ENCODE measurements around the gene IGSF9B. TPM values are rescaled to one million over a fixed set of nuclear protein-coding genes. Genes with fewer than 3 reads are reported as not detected.

The IGSF9B gene
- total RNA-seq, 4 donors from 2014 or later, result 6.6 to 15.0 (median 9.5) TPM

DNA sequence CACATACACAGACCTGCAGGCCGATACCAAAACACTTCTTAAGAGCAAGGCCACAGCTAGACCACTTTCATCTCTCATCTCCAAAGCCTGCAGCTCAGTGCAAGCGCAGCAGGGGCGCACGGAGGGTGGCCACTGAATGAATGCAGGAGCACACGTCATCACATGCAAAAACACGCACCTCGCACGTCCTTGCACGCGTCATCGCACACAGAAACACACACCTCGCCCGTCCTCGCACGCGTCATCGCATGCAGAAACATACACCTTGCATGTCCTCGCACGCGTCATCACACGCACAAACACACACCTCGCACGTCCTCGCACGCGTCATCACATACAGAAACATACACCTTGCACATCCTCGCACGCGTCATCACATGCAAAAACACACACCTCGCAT is 17.2 kb downstream of the IGSF9B start:
- Histone ChIP-seq H3K27me3 (no peaks in the 10 kb centered on the region), H3K4me1 (peaks cover 13% of the 10 kb centered on the region), H3K9me3 (no peaks in the 10 kb centered on the region), H3K27ac (no peak overlapping the region), H3K36me3 (no peaks in the 10 kb centered on the region), H3K4me3 (no peak overlapping the region)
- no peak for DNase-seq (ENCODE audit: low spot score in 2 of 2)
- TF ChIP-seq EP300 (IDR thresholded peaks at IDR 0.05), result no peak
- TF ChIP-seq POLR2AphosphoS5 (IDR thresholded peaks at IDR 0.05), result no peak
- no peak for TF ChIP-seq CTCF (IDR thresholded peaks at IDR 0.05)
- no peak for TF ChIP-seq POLR2A (IDR thresholded peaks at IDR 0.05)
- 94% methylated on average over 30 of the region's 30 CpGs for whole genome bisulfite sequencing

DNA sequence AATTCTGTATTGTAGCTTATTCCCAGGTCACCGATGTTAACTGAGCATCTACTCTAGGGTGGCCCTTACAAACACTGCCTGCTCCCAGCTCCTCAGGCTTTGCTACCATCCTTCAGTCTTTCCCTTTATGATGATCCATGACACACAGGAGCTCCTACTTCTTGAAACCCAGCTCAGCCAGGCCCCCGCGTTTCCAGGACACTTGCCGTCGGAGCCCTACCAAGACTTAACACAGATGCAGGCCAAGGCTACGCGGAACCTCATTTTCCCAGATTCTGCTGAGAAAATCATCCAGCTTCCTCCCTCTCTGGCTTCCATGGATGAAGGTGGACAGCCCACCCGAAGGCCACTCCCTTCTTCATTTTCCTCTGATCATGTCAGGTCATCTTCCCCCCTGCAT is 18.6 kb downstream of the IGSF9B start:
- Histone ChIP-seq H3K27ac (no peak overlapping the region), H3K36me3 (no peaks in the 10 kb centered on the region), H3K4me1 (peaks cover 11% of the 10 kb centered on the region), H3K27me3 (no peaks in the 10 kb centered on the region), H3K4me3 (no peak overlapping the region), H3K9me3 (no peaks in the 10 kb centered on the region)
- 95% methylated on average over 8 of the region's 8 CpGs for WGBS
- DNase-seq (ENCODE audit: low spot score in 2 of 2), result no peak
- TF ChIP-seq POLR2AphosphoS5 (IDR thresholded peaks at IDR 0.05), result no peak
- no peak for TF ChIP-seq POLR2A (IDR thresholded peaks at IDR 0.05)

GRCh38 chr11:133937468-133937867 is 19.3 kb downstream of the IGSF9B start:
- TF ChIP-seq POLR2A (IDR thresholded peaks at IDR 0.05) (no peak), EP300 (IDR thresholded peaks at IDR 0.05) (no peak), POLR2AphosphoS5 (IDR thresholded peaks at IDR 0.05) (no peak), CTCF (IDR thresholded peaks at IDR 0.05) (no peak)
- no peak overlapping the region for H3K27ac ChIP-seq
- H3K9me3 ChIP-seq, result no peaks in the 10 kb centered on the region
- no peaks in the 10 kb centered on the region for H3K36me3 ChIP-seq
- H3K4me3 ChIP-seq, result no peak overlapping the region
- DNase-seq (ENCODE audit: low spot score in 2 of 2), result no peak
- no peaks in the 10 kb centered on the region for H3K27me3 ChIP-seq
- H3K4me1 ChIP-seq, result peaks cover 11% of the 10 kb centered on the region
- 89% methylated on average over 13 of the region's 16 CpGs for WGBS

GRCh38 chr11:133937015-133937414 is 19.8 kb downstream of the IGSF9B start:
- Histone ChIP-seq H3K27me3 (no peaks in the 10 kb centered on the region), H3K9me3 (no peaks in the 10 kb centered on the region), H3K27ac (no peak overlapping the region), H3K36me3 (no peaks in the 10 kb centered on the region), H3K4me1 (peaks cover 11% of the 10 kb centered on the region), H3K4me3 (no peak overlapping the region)
- WGBS, result 84% methylated on average over 3 of the region's 13 CpGs
- DNase-seq (ENCODE audit: low spot score in 2 of 2), result no peak
- TF ChIP-seq EP300 (IDR thresholded peaks at IDR 0.05) (no peak), CTCF (IDR thresholded peaks at IDR 0.05) (no peak), POLR2A (IDR thresholded peaks at IDR 0.05) (no peak), POLR2AphosphoS5 (IDR thresholded peaks at IDR 0.05) (no peak)

DNA sequence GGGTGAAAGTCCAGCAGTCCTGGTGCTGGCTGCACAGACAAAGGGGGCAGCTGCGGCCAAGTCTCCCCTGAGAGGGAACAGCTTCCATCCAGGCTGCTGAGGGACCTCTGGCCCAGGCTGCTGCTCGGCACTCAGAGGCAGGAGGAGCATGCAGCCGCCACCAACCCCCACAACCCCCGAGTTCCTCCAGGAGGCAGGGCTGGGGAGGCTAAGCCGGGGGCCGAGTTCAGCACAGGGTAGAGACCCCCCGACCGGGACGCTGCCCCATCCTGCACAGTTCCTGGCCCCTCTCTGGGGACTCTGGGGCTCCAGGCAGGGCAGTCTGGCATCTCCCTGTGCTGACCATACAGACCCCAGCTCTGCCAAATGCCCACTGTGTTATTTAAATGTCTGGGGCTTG is 20.2 kb downstream of the IGSF9B start:
- Histone ChIP-seq H3K4me3 (no peak overlapping the region), H3K9me3 (no peaks in the 10 kb centered on the region), H3K4me1 (peaks cover 11% of the 10 kb centered on the region), H3K36me3 (no peaks in the 10 kb centered on the region), H3K27me3 (no peaks in the 10 kb centered on the region), H3K27ac (no peak overlapping the region)
- no peak for DNase-seq (ENCODE audit: low spot score in 2 of 2)
- no peak for TF ChIP-seq POLR2A (IDR thresholded peaks at IDR 0.05)
- no peak for TF ChIP-seq EP300 (IDR thresholded peaks at IDR 0.05)
- no peak for TF ChIP-seq POLR2AphosphoS5 (IDR thresholded peaks at IDR 0.05)
- no peak for TF ChIP-seq CTCF (IDR thresholded peaks at IDR 0.05)
- no CpG with 5 or more reads among the region's 9 CpGs for WGBS

- no peaks in the 10 kb centered on the region for H3K27me3 ChIP-seq
- no peak overlapping the region for H3K27ac ChIP-seq
- no peaks in the 10 kb centered on the region for H3K36me3 ChIP-seq
- no peaks in the 10 kb centered on the region for H3K9me3 ChIP-seq
- no peak overlapping the region for H3K4me3 ChIP-seq
- DNase-seq (ENCODE audit: low spot score in 2 of 2), result no peak
- TF ChIP-seq EP300 (IDR thresholded peaks at IDR 0.05) (no peak), POLR2AphosphoS5 (IDR thresholded peaks at IDR 0.05) (no peak), CTCF (IDR thresholded peaks at IDR 0.05) (no peak), POLR2A (IDR thresholded peaks at IDR 0.05) (no peak)
- 86% methylated on average over 4 of the region's 13 CpGs for WGBS
- peaks cover 11% of the 10 kb centered on the region for H3K4me1 ChIP-seq
Observed at GRCh38 chr11:133936136-133936535, 20.6 kb downstream of the IGSF9B start.

Data from suprapubic skin (tissue), 4 donors.